ENCODE results near the gene NCK2. TPM values are rescaled to one million over a fixed set of nuclear protein-coding genes. Genes with fewer than 3 reads are reported as not detected.

NCK2 gene
- polyA plus RNA-seq, 3 donors: 2.5 to 18.2 (median 7.6) TPM

DNA sequence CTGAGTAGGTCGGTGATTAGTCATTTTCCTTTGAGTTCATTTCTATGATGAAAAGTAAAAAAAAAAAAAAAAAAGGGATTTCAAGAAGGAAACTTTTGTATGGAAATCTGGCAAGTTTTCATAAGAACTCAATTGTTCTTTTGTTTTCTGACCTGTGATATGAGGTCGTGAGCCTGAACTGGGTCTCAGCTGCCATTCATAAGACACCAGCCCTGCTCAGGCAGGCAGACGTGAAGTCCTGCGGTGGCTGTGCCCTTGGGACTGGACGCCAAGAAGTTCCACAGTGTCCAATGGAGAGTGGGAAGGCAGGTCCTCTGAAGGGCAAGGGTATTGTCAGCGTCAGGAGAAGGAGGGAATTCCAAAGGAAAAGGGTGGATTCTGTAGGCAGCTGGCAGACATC is 183.9 kb downstream of the NCK2 start:
- Histone ChIP-seq H3K27ac (ENCODE audit: low read depth in 1 of 2, low read length in 2 of 2) (no peak overlapping the region), H2AFZ (ENCODE audit: insufficient read depth, low read depth, low read length, poor library complexity, severe bottlenecking) (no peak overlapping the region), H3K36me3 (replicated peaks in 1 of 2; ENCODE audit: control insufficient read depth in 1 of 2, insufficient read depth in 2 of 2, low read length in 2 of 2) (no peaks in the 10 kb centered on the region), H3K4me1 (ENCODE audit: control insufficient read depth in 1 of 2, insufficient read depth in 2 of 2, low read length in 2 of 2) (no peaks in the 10 kb centered on the region), H3K4me3 (replicated peaks in 1 of 3; ENCODE audit: low read depth in 2 of 3, low read length in 3 of 3) (no peak overlapping the region), H3K9me3 (replicated peaks in 1 of 2; ENCODE audit: control insufficient read depth in 1 of 2, insufficient read depth in 1 of 2, low read length in 2 of 2) (peaks cover 0 to 3% of the 10 kb centered on the region in 2 donors), H3K79me2 (ENCODE audit: insufficient read depth, low read length) (no peaks in the 10 kb centered on the region), H3K4me2 (replicated peaks; ENCODE audit: extremely low read depth, low read length, poor library complexity, severe bottlenecking) (no peak overlapping the region), H4K20me1 (ENCODE audit: insufficient read depth, low read length) (no peaks in the 10 kb centered on the region), H3K9ac (ENCODE audit: insufficient read depth, low read length, poor library complexity, severe bottlenecking) (no peak overlapping the region), H3K27me3 (ENCODE audit: control insufficient read depth in 2 of 2, insufficient read depth in 2 of 2, low read length in 2 of 2) (no peaks in the 10 kb centered on the region)
- no peaks in the 10 kb centered on the region for H3K36me3 Mint-ChIP-seq
- peaks cover 0 to 3% (median 0%) of the 10 kb centered on the region in 3 donors for H3K27me3 Mint-ChIP-seq (ENCODE audit: low read depth in 3 of 3)
- intact Hi-C loops (cut with micrococcal nuclease): no loop called here
- peaks cover 0 to 16% (median 4%) of the 10 kb centered on the region in 7 donors for H3K9me3 Mint-ChIP-seq
- TF ChIP-seq, protein P1, sequence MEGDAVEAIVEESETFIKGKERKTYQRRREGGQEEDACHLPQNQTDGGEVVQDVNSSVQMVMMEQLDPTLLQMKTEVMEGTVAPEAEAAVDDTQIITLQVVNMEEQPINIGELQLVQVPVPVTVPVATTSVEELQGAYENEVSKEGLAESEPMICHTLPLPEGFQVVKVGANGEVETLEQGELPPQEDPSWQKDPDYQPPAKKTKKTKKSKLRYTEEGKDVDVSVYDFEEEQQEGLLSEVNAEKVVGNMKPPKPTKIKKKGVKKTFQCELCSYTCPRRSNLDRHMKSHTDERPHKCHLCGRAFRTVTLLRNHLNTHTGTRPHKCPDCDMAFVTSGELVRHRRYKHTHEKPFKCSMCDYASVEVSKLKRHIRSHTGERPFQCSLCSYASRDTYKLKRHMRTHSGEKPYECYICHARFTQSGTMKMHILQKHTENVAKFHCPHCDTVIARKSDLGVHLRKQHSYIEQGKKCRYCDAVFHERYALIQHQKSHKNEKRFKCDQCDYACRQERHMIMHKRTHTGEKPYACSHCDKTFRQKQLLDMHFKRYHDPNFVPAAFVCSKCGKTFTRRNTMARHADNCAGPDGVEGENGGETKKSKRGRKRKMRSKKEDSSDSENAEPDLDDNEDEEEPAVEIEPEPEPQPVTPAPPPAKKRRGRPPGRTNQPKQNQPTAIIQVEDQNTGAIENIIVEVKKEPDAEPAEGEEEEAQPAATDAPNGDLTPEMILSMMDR (IDR thresholded peaks at IDR 0.05): no peak
- 100% methylated on average over 4 of the region's 6 CpGs for WGBS (ENCODE audit: insufficient coverage)
- DNase-seq: no peak
- no peak overlapping the region for H3K4me3 Mint-ChIP-seq
- H3K27ac Mint-ChIP-seq: no peak overlapping the region
- no peaks in the 10 kb centered on the region for H3K4me1 Mint-ChIP-seq

DNA sequence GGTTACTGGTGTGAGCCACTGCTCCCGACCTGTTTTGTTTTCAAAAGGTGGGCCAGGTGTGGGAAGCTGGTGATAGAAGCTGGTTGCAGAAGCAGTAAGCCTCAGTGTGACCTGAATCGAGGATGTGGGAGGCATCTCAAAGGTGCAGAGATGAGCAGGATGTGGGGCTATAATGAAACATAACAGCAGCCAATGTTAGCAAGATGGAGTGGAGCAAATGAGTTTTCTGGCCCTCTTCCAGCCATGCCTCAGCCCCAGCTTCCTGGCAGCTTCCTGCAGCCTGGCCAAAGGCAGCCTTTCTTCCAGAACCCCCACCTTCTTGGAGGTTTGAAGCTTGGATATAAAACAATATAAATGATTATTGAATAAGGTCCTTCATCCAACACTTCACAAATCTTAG is 184.8 kb downstream of the NCK2 start:
- H3K9ac ChIP-seq (ENCODE audit: insufficient read depth, low read length, poor library complexity, severe bottlenecking): no peak overlapping the region
- H3K36me3 ChIP-seq (replicated peaks in 1 of 2; ENCODE audit: control insufficient read depth in 1 of 2, insufficient read depth in 2 of 2, low read length in 2 of 2): no peaks in the 10 kb centered on the region
- TF ChIP-seq, protein P1 (IDR thresholded peaks at IDR 0.05): no peak
- H3K4me3 ChIP-seq (replicated peaks in 1 of 3; ENCODE audit: low read depth in 2 of 3, low read length in 3 of 3): no peak overlapping the region
- intact Hi-C loops (cut with micrococcal nuclease): no loop called here
- H3K27ac ChIP-seq (ENCODE audit: low read depth in 1 of 2, low read length in 2 of 2): no peak overlapping the region
- Mint-ChIP-seq H3K27ac (no peak overlapping the region), H3K36me3 (no peaks in the 10 kb centered on the region), H3K27me3 (ENCODE audit: low read depth in 3 of 3) (peaks cover 0 to 3% (median 0%) of the 10 kb centered on the region in 3 donors), H3K4me3 (no peak overlapping the region), H3K4me1 (no peaks in the 10 kb centered on the region), H3K9me3 (peaks cover 2 to 18% (median 6%) of the 10 kb centered on the region in 7 donors)
- no peaks in the 10 kb centered on the region for H3K79me2 ChIP-seq (ENCODE audit: insufficient read depth, low read length)
- H2AFZ ChIP-seq (ENCODE audit: insufficient read depth, low read depth, low read length, poor library complexity, severe bottlenecking): no peak overlapping the region
- WGBS (ENCODE audit: insufficient coverage): 46% methylated on average over 2 of the region's 2 CpGs
- H3K27me3 ChIP-seq (ENCODE audit: control insufficient read depth in 2 of 2, insufficient read depth in 2 of 2, low read length in 2 of 2): no peaks in the 10 kb centered on the region
- H3K9me3 ChIP-seq (replicated peaks in 1 of 2; ENCODE audit: control insufficient read depth in 1 of 2, insufficient read depth in 1 of 2, low read length in 2 of 2): peaks cover 0 to 8% of the 10 kb centered on the region in 2 donors
- H3K4me2 ChIP-seq (replicated peaks; ENCODE audit: extremely low read depth, low read length, poor library complexity, severe bottlenecking): no peak overlapping the region
- H4K20me1 ChIP-seq (ENCODE audit: insufficient read depth, low read length): no peaks in the 10 kb centered on the region
- H3K4me1 ChIP-seq (ENCODE audit: control insufficient read depth in 1 of 2, insufficient read depth in 2 of 2, low read length in 2 of 2): no peaks in the 10 kb centered on the region
- no peak for DNase-seq

Measured in CD14-positive monocyte (primary cell).